Measurements from ENCODE around the gene USP48.

USP48 gene

DNA sequence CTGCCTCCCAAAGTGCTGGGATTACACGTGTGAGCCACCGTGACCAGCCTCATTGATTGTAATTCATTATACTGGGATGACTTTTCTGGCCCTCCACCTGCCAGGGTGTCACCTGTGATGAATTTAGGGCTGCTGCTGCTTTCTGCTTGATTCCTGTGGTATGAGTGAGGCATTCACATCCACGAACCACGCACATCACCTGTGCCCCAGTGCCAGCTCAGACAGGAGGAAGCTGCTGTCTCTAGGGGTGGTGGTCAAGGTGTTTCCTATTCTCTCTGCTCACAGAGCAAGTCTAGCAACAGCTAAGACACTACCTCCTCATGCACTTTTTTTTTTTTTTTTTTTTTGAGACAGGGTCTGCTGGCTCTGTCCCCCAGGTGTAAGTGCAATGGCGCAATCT, 16.8 kb upstream of the USP48 start:
- Histone ChIP-seq H3K36me3 (ENCODE audit: control insufficient read depth in 2 of 2, insufficient read depth in 1 of 2, low read length in 2 of 2) (no peaks in the 10 kb centered on the region), H3K9me3 (ENCODE audit: control insufficient read depth, insufficient read depth, low read depth, low read length) (no peaks in the 10 kb centered on the region), H3K4me1 (ENCODE audit: control insufficient read depth, insufficient read depth, low read length) (no peaks in the 10 kb centered on the region), H3K27ac (ENCODE audit: extremely low read depth, low read depth, low read length) (no peak overlapping the region), H3K4me3 (ENCODE audit: low read depth, low read length) (no peak overlapping the region)
- CTCF ChIA-PET, result interaction anchor here (0.7 kb wide), 1 partner anchor 843 kb away, joined by 3 read pairs; no protein-coding TSS in a partner anchor
- POLR2A ChIA-PET, result no interaction called here
- TF ChIP-seq ZNF624 (tag by site-specific recombination; IDR thresholded peaks at IDR 0.05) (no peak), OVOL3 (tag by site-specific recombination; IDR thresholded peaks at IDR 0.05) (no peak), ZNF184 (tag by site-specific recombination; IDR thresholded peaks at IDR 0.05) (no peak), ZNF791 (tag by site-specific recombination; IDR thresholded peaks at IDR 0.05) (no peak), ZNF266 (tag by site-specific recombination; IDR thresholded peaks at IDR 0.05; ENCODE audit: low read depth) (no peak), ZEB2 (tag by site-specific recombination; IDR thresholded peaks at IDR 0.05) (no peak), KLF7 (tag by site-specific recombination; IDR thresholded peaks at IDR 0.05; ENCODE audit: borderline replicate concordance) (no peak), GLI2 (tag by site-specific recombination; IDR thresholded peaks at IDR 0.05; ENCODE audit: borderline replicate concordance, low read depth) (no peak)
- TF ChIP-seq, protein P1, sequence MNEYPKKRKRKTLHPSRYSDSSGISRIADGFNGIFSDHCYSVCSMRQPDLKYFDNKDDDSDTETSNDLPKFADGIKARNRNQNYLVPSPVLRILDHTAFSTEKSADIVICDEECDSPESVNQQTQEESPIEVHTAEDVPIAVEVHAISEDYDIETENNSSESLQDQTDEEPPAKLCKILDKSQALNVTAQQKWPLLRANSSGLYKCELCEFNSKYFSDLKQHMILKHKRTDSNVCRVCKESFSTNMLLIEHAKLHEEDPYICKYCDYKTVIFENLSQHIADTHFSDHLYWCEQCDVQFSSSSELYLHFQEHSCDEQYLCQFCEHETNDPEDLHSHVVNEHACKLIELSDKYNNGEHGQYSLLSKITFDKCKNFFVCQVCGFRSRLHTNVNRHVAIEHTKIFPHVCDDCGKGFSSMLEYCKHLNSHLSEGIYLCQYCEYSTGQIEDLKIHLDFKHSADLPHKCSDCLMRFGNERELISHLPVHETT (tag by site-specific recombination; IDR thresholded peaks at IDR 0.05), result no peak

DNA sequence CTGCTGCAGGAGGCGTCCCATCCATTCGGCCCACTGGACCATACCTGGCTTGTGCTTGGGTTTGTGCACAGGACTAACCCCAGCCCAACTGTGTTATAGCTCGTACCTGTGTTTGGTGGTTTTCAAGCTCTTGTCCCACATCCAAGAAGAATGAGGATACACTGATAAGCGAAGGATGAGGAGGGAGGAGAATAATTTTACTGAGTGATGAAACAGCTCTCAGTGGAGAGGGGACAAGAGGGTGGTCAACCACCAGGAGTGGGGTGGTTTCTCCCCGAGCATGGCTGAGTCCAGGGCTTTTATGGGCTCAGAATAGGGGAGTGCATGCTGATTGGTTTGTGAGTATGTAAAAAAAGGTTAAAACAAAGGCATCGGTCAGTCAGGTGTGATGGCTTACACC, 12.1 kb upstream of the USP48 start:
- CTCF ChIA-PET, result interaction anchor here (0.6 to 0.7 kb wide), 2 partner anchors 47 to 180 kb away, joined by 3 to 4 read pairs; no protein-coding TSS in a partner anchor
- no peaks in the 10 kb centered on the region for H3K36me3 ChIP-seq (ENCODE audit: control insufficient read depth in 2 of 2, insufficient read depth in 1 of 2, low read length in 2 of 2)
- TF ChIP-seq SETDB1 (IDR thresholded peaks at IDR 0.05; ENCODE audit: insufficient read length, low read length) (peak; percentile 89), ZNF660 (tag by site-specific recombination; IDR thresholded peaks at IDR 0.05) (no peak)
- POLR2A ChIA-PET, result interaction anchor here (1.0 kb wide), 1 partner anchor 13 kb away, joined by 5 read pairs; no protein-coding TSS in a partner anchor
- H3K4me3 ChIP-seq (ENCODE audit: low read depth, low read length), result no peak overlapping the region
- H3K27ac ChIP-seq (ENCODE audit: extremely low read depth, low read depth, low read length), result no peak overlapping the region
- no peaks in the 10 kb centered on the region for H3K9me3 ChIP-seq (ENCODE audit: control insufficient read depth, insufficient read depth, low read depth, low read length)
- H3K4me1 ChIP-seq (ENCODE audit: control insufficient read depth, insufficient read depth, low read length), result no peaks in the 10 kb centered on the region

DNA sequence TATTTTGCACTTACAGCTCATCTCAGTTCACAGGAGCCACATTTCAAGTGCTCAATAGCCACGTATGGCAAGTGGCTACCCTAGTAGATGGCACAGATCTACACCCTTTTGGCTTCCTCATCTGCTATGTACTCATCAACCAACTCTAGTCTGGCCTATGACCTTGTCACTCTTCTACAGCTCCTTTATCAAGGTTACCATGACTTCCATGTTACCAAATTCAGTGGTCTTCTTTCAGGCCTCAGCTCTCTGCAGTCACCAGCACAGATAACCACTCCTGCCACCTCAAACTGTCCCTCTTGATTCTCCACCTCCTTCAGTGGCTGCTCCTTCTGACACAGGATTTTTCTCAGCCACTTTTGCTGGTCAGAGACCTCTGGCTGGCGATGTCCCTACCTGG, 11.7 kb upstream of the USP48 start:
- H3K4me3 ChIP-seq (ENCODE audit: low read depth, low read length), result no peak overlapping the region
- H3K36me3 ChIP-seq (ENCODE audit: control insufficient read depth in 2 of 2, insufficient read depth in 1 of 2, low read length in 2 of 2), result no peaks in the 10 kb centered on the region
- POLR2A ChIA-PET, result interaction anchor here (1.0 kb wide), 1 partner anchor 12 kb away, joined by 5 read pairs; no protein-coding TSS in a partner anchor
- CTCF ChIA-PET, result interaction anchor here (0.6 to 0.7 kb wide), 2 partner anchors 47 to 180 kb away, joined by 3 to 4 read pairs; no protein-coding TSS in a partner anchor
- H3K27ac ChIP-seq (ENCODE audit: extremely low read depth, low read depth, low read length), result no peak overlapping the region
- H3K9me3 ChIP-seq (ENCODE audit: control insufficient read depth, insufficient read depth, low read depth, low read length), result no peaks in the 10 kb centered on the region
- H3K4me1 ChIP-seq (ENCODE audit: control insufficient read depth, insufficient read depth, low read length), result no peaks in the 10 kb centered on the region
- TF ChIP-seq KLF7 (tag by site-specific recombination; IDR thresholded peaks at IDR 0.05; ENCODE audit: borderline replicate concordance) (no peak), ZNF658 (tag by site-specific recombination; IDR thresholded peaks at IDR 0.05) (no peak), SP3 (tag by site-specific recombination; IDR thresholded peaks at IDR 0.05) (no peak), ZNF266 (tag by site-specific recombination; IDR thresholded peaks at IDR 0.05; ENCODE audit: low read depth) (no peak), ZNF302 (tag by site-specific recombination; IDR thresholded peaks at IDR 0.05; ENCODE audit: low read depth) (no peak), YY1 (tag by site-specific recombination; IDR thresholded peaks at IDR 0.05) (no peak), ZNF521 (tag by site-specific recombination; IDR thresholded peaks at IDR 0.05) (no peak), ZNF37A (tag by site-specific recombination; IDR thresholded peaks at IDR 0.05) (no peak), BCL11A (tag by site-specific recombination; IDR thresholded peaks at IDR 0.05; ENCODE audit: low read depth) (no peak), ZBTB21 (tag by site-specific recombination; IDR thresholded peaks at IDR 0.05) (no peak), ZNF138 (tag by site-specific recombination; IDR thresholded peaks at IDR 0.05; ENCODE audit: borderline replicate concordance) (no peak), EGR2 (tag by site-specific recombination; IDR thresholded peaks at IDR 0.05; ENCODE audit: low read depth) (no peak), ZSCAN23 (tag by site-specific recombination; IDR thresholded peaks at IDR 0.05) (no peak), SETDB1 (IDR thresholded peaks at IDR 0.05; ENCODE audit: insufficient read length, low read length) (no peak), ZNF19 (tag by site-specific recombination; IDR thresholded peaks at IDR 0.05; ENCODE audit: low read depth) (no peak), ZNF140 (tag by site-specific recombination; IDR thresholded peaks at IDR 0.05) (no peak), ZNF146 (tag by site-specific recombination; IDR thresholded peaks at IDR 0.05) (no peak)
- TF ChIP-seq, protein P2, sequence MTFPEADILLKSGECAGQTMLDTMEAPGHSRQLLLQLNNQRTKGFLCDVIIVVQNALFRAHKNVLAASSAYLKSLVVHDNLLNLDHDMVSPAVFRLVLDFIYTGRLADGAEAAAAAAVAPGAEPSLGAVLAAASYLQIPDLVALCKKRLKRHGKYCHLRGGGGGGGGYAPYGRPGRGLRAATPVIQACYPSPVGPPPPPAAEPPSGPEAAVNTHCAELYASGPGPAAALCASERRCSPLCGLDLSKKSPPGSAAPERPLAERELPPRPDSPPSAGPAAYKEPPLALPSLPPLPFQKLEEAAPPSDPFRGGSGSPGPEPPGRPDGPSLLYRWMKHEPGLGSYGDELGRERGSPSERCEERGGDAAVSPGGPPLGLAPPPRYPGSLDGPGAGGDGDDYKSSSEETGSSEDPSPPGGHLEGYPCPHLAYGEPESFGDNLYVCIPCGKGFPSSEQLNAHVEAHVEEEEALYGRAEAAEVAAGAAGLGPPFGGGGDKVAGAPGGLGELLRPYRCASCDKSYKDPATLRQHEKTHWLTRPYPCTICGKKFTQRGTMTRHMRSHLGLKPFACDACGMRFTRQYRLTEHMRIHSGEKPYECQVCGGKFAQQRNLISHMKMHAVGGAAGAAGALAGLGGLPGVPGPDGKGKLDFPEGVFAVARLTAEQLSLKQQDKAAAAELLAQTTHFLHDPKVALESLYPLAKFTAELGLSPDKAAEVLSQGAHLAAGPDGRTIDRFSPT (tag by site-specific recombination; IDR thresholded peaks at IDR 0.05), result no peak
- TF ChIP-seq, protein P3, sequence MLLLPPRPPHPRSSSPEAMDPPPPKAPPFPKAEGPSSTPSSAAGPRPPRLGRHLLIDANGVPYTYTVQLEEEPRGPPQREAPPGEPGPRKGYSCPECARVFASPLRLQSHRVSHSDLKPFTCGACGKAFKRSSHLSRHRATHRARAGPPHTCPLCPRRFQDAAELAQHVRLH (tag by site-specific recombination; IDR thresholded peaks at IDR 0.05), result no peak
- TF ChIP-seq, protein P4, sequence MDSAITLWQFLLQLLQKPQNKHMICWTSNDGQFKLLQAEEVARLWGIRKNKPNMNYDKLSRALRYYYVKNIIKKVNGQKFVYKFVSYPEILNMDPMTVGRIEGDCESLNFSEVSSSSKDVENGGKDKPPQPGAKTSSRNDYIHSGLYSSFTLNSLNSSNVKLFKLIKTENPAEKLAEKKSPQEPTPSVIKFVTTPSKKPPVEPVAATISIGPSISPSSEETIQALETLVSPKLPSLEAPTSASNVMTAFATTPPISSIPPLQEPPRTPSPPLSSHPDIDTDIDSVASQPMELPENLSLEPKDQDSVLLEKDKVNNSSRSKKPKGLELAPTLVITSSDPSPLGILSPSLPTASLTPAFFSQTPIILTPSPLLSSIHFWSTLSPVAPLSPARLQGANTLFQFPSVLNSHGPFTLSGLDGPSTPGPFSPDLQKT (IDR thresholded peaks at IDR 0.05; ENCODE audit: borderline replicate concordance, low read depth, low read length), result no peak
